ENCODE results near the gene WFDC6.

The WFDC6 gene

GRCh38 chr20:45508068-45508886 is 31.0 kb downstream of the WFDC6 start:
- H2AFZ ChIP-seq (ENCODE audit: low read depth, low read length) = no peak overlapping the region
- peaks cover 2% of the 10 kb centered on the region for H3K9me3 ChIP-seq (ENCODE audit: low read length)
- H3K36me3 ChIP-seq (ENCODE audit: insufficient read depth, low read length) = no peaks in the 10 kb centered on the region
- peaks cover 6% of the 10 kb centered on the region for H3K27me3 ChIP-seq (ENCODE audit: insufficient read depth, low read length)
- no peak overlapping the region for H3K4me3 ChIP-seq (ENCODE audit: low read length)
- no peaks in the 10 kb centered on the region for H3K4me1 ChIP-seq (ENCODE audit: insufficient read depth, low read length)

GRCh38 chr20:45507011-45507820 is 32.1 kb downstream of the WFDC6 start:
- Histone ChIP-seq H3K4me1 (ENCODE audit: insufficient read depth, low read length) (no peaks in the 10 kb centered on the region), H3K36me3 (ENCODE audit: insufficient read depth, low read length) (no peaks in the 10 kb centered on the region), H2AFZ (ENCODE audit: low read depth, low read length) (no peak overlapping the region), H3K4me3 (ENCODE audit: low read length) (no peak overlapping the region), H3K9me3 (ENCODE audit: low read length) (peaks cover 2% of the 10 kb centered on the region), H3K27me3 (ENCODE audit: insufficient read depth, low read length) (peaks cover 6% of the 10 kb centered on the region)

- H3K27me3 ChIP-seq (ENCODE audit: insufficient read depth, low read length) = peaks cover 10% of the 10 kb centered on the region
- no peaks in the 10 kb centered on the region for H3K4me1 ChIP-seq (ENCODE audit: insufficient read depth, low read length)
- no peaks in the 10 kb centered on the region for H3K36me3 ChIP-seq (ENCODE audit: insufficient read depth, low read length)
- no peak overlapping the region for H2AFZ ChIP-seq (ENCODE audit: low read depth, low read length)
- peaks cover 2% of the 10 kb centered on the region for H3K9me3 ChIP-seq (ENCODE audit: low read length)
- no peak overlapping the region for H3K4me3 ChIP-seq (ENCODE audit: low read length)
Observed at GRCh38 chr20:45506398-45506797, 32.9 kb downstream of the WFDC6 start.

- Histone ChIP-seq H3K36me3 (ENCODE audit: insufficient read depth, low read length) (no peaks in the 10 kb centered on the region), H3K4me3 (ENCODE audit: low read length) (no peak overlapping the region), H3K9me3 (ENCODE audit: low read length) (peaks cover 2% of the 10 kb centered on the region), H3K4me1 (ENCODE audit: insufficient read depth, low read length) (no peaks in the 10 kb centered on the region), H2AFZ (ENCODE audit: low read depth, low read length) (no peak overlapping the region), H3K27me3 (ENCODE audit: insufficient read depth, low read length) (peaks cover 12% of the 10 kb centered on the region)
Observed at GRCh38 chr20:45503403-45503802, 35.9 kb downstream of the WFDC6 start.

- H3K4me3 ChIP-seq (ENCODE audit: low read length) = no peak overlapping the region
- no peaks in the 10 kb centered on the region for H3K4me1 ChIP-seq (ENCODE audit: insufficient read depth, low read length)
- no peaks in the 10 kb centered on the region for H3K9me3 ChIP-seq (ENCODE audit: low read length)
- no peak overlapping the region for H2AFZ ChIP-seq (ENCODE audit: low read depth, low read length)
- H3K36me3 ChIP-seq (ENCODE audit: insufficient read depth, low read length) = no peaks in the 10 kb centered on the region
- H3K27me3 ChIP-seq (ENCODE audit: insufficient read depth, low read length) = peaks cover 12% of the 10 kb centered on the region
Observed at GRCh38 chr20:45502561-45502960, 36.7 kb downstream of the WFDC6 start.

- Histone ChIP-seq H3K4me1 (ENCODE audit: insufficient read depth, low read length) (no peaks in the 10 kb centered on the region), H3K9me3 (ENCODE audit: low read length) (no peaks in the 10 kb centered on the region), H2AFZ (ENCODE audit: low read depth, low read length) (no peak overlapping the region), H3K36me3 (ENCODE audit: insufficient read depth, low read length) (no peaks in the 10 kb centered on the region), H3K4me3 (ENCODE audit: low read length) (no peak overlapping the region), H3K27me3 (ENCODE audit: insufficient read depth, low read length) (peaks cover 16% of the 10 kb centered on the region)
Observed at GRCh38 chr20:45501600-45501999, 37.7 kb downstream of the WFDC6 start.

- Histone ChIP-seq H3K4me1 (ENCODE audit: insufficient read depth, low read length) (no peaks in the 10 kb centered on the region), H3K36me3 (ENCODE audit: insufficient read depth, low read length) (no peaks in the 10 kb centered on the region), H3K9me3 (ENCODE audit: low read length) (no peaks in the 10 kb centered on the region), H3K4me3 (ENCODE audit: low read length) (no peak overlapping the region), H2AFZ (ENCODE audit: low read depth, low read length) (no peak overlapping the region), H3K27me3 (ENCODE audit: insufficient read depth, low read length) (peaks cover 19% of the 10 kb centered on the region)
Observed at GRCh38 chr20:45500022-45500421, 39.3 kb downstream of the WFDC6 start.

GRCh38 chr20:45497971-45498494 is 41.2 kb downstream of the WFDC6 start:
- Histone ChIP-seq H2AFZ (ENCODE audit: low read depth, low read length) (no peak overlapping the region), H3K4me1 (ENCODE audit: insufficient read depth, low read length) (no peaks in the 10 kb centered on the region), H3K4me3 (ENCODE audit: low read length) (no peak overlapping the region), H3K27me3 (ENCODE audit: insufficient read depth, low read length) (peaks cover 19% of the 10 kb centered on the region), H3K9me3 (ENCODE audit: low read length) (no peaks in the 10 kb centered on the region), H3K36me3 (ENCODE audit: insufficient read depth, low read length) (no peaks in the 10 kb centered on the region)

- H3K4me1 ChIP-seq (ENCODE audit: insufficient read depth, low read length) = no peaks in the 10 kb centered on the region
- H3K27me3 ChIP-seq (ENCODE audit: insufficient read depth, low read length) = peaks cover 12% of the 10 kb centered on the region
- H2AFZ ChIP-seq (ENCODE audit: low read depth, low read length) = no peak overlapping the region
- H3K36me3 ChIP-seq (ENCODE audit: insufficient read depth, low read length) = no peaks in the 10 kb centered on the region
- H3K9me3 ChIP-seq (ENCODE audit: low read length) = no peaks in the 10 kb centered on the region
- no peak overlapping the region for H3K4me3 ChIP-seq (ENCODE audit: low read length)
Observed at GRCh38 chr20:45496166-45496565, 43.1 kb downstream of the WFDC6 start.

- Histone ChIP-seq H3K36me3 (ENCODE audit: insufficient read depth, low read length) (no peaks in the 10 kb centered on the region), H3K9me3 (ENCODE audit: low read length) (no peaks in the 10 kb centered on the region), H3K27me3 (ENCODE audit: insufficient read depth, low read length) (peaks cover 11% of the 10 kb centered on the region), H3K4me3 (ENCODE audit: low read length) (no peak overlapping the region), H3K4me1 (ENCODE audit: insufficient read depth, low read length) (no peaks in the 10 kb centered on the region), H2AFZ (ENCODE audit: low read depth, low read length) (no peak overlapping the region)
Observed at GRCh38 chr20:45495501-45495941, 43.8 kb downstream of the WFDC6 start.

GRCh38 chr20:45489083-45489531 is 50.2 kb downstream of the WFDC6 start:
- H3K4me1 ChIP-seq (ENCODE audit: insufficient read depth, low read length) = peaks cover 8% of the 10 kb centered on the region
- peaks cover 4% of the 10 kb centered on the region for H3K27me3 ChIP-seq (ENCODE audit: insufficient read depth, low read length)
- H3K9me3 ChIP-seq (ENCODE audit: low read length) = no peaks in the 10 kb centered on the region
- H2AFZ ChIP-seq (ENCODE audit: low read depth, low read length) = no peak overlapping the region
- no peaks in the 10 kb centered on the region for H3K36me3 ChIP-seq (ENCODE audit: insufficient read depth, low read length)
- no peak overlapping the region for H3K4me3 ChIP-seq (ENCODE audit: low read length)

- Histone ChIP-seq H2AFZ (ENCODE audit: low read depth, low read length) (no peak overlapping the region), H3K4me1 (ENCODE audit: insufficient read depth, low read length) (peaks cover 8% of the 10 kb centered on the region), H3K36me3 (ENCODE audit: insufficient read depth, low read length) (no peaks in the 10 kb centered on the region), H3K9me3 (ENCODE audit: low read length) (no peaks in the 10 kb centered on the region), H3K4me3 (ENCODE audit: low read length) (no peak overlapping the region), H3K27me3 (ENCODE audit: insufficient read depth, low read length) (peaks cover 4% of the 10 kb centered on the region)
Observed at GRCh38 chr20:45487231-45487635, 52.0 kb downstream of the WFDC6 start.

GRCh38 chr20:45485388-45485787 is 53.9 kb downstream of the WFDC6 start:
- peaks cover 8% of the 10 kb centered on the region for H3K4me1 ChIP-seq (ENCODE audit: insufficient read depth, low read length)
- H3K27me3 ChIP-seq (ENCODE audit: insufficient read depth, low read length) = peaks cover 4% of the 10 kb centered on the region
- no peak overlapping the region for H3K4me3 ChIP-seq (ENCODE audit: low read length)
- H2AFZ ChIP-seq (ENCODE audit: low read depth, low read length) = no peak overlapping the region
- no peaks in the 10 kb centered on the region for H3K9me3 ChIP-seq (ENCODE audit: low read length)
- H3K36me3 ChIP-seq (ENCODE audit: insufficient read depth, low read length) = no peaks in the 10 kb centered on the region

All from neuron (in vitro differentiated cells).